Peyer's patch (tissue), 4 donors: ENCODE results near the gene HELZ. TPM values are rescaled to one million over a fixed set of nuclear protein-coding genes. Genes with fewer than 3 reads are reported as not detected.

Experiments used
- DNase-seq, 3 donors: peaks; one replicate each; pipeline ENCODE4 v3.0.0-alpha.2; 2017 to 2019
- H3K27ac ChIP-seq, 4 donors: fragments of 200-600 bp; sonication (generic); one replicate each; pipeline ENCODE4 v1.5.1; 2016 to 2019
- H3K27me3 ChIP-seq, 2 donors: fragments of 200-600 bp; sonication (generic); one replicate each; pipeline ENCODE4 v1.5.1; 2019
- H3K36me3 ChIP-seq, 3 donors: fragments of 200-600 bp; sonication (generic); one replicate each; pipeline ENCODE4 v1.5.1; 2016 to 2019
- H3K4me1 ChIP-seq, 4 donors: fragments of 200-600 bp; sonication (generic); one replicate each; pipeline ENCODE4 v1.5.1; 2016 to 2019
- H3K4me3 ChIP-seq, 4 donors: fragments of 200-600 bp; sonication (generic); 1 replicate in 3 of 4; 2 replicates in 1 of 4; pipeline ENCODE4 v1.5.1; 2016 to 2019; ENCODE audit warnings: mild to moderate bottlenecking in 1 of 4
- H3K9me3 ChIP-seq, 4 donors: fragments of 200-600 bp; sonication (generic); one replicate each; pipeline ENCODE4 v1.5.1; 2016 to 2019; ENCODE audit warnings: mild to moderate bottlenecking in 1 of 4
- POLR2A ChIP-seq, 2 donors: fragments of 450-650 bp; IDR thresholded peaks; one replicate each; pipeline ENCODE4 v1.5.1; 2017; ENCODE audit warnings: antibody characterized with exemption in 2 of 2, mild to moderate bottlenecking in 2 of 2, moderate library complexity in 2 of 2
- total RNA-seq, 4 donors: library from RNA; depleted of rRNA; stranded (reverse); fragments of >200 nt; gene quantifications; one replicate each; pipeline ENCODE4 v1.1.0, GENCODE V29; 2016
- TF ChIP-seq, protein P1 (sequence below), 6 experiments: fragments of 450-650 bp in 4 of 6; fragments of 200-600 bp in 2 of 6; sonication (generic) in 1 of 6; IDR thresholded peaks; one replicate each; pipeline ENCODE4 v1.5.1; 2017 to 2019; ENCODE audit warnings: antibody characterized with exemption in 6 of 6, mild to moderate bottlenecking in 3 of 6, moderate library complexity in 1 of 6

The HELZ gene
- total RNA-seq, 4 donors from 2014 or later = 37.1 to 124 (median 58.8) TPM

DNA sequence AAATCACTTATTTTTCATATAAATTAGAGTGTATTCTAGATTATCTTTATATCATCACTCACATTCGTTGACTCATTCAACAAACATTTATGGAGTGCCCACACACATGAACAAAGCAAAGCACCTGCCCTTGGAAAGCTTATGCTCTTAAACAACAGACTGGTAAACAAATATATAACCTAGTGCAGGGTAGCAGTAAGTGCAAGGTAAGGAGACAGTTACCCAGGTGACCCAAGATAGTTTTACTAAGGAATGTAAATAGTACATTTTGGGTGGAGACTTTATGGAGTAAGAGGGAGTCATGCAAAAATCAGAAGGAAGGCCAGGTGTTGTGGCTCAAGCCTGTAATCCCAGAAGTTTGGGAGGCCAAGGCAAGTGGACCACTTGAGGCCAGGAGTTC is 40.4 kb upstream of the HELZ start:
- DNase-seq = no peak
- Histone ChIP-seq H3K27ac (no peak overlapping the region), H3K27me3 (no peaks in the 10 kb centered on the region), H3K4me1 (peaks cover 0 to 5% (median 0%) of the 10 kb centered on the region in 4 donors), H3K4me3 (no peak overlapping the region), H3K9me3 (no peaks in the 10 kb centered on the region), H3K36me3 (no peaks in the 10 kb centered on the region)
- TF ChIP-seq POLR2A (IDR thresholded peaks at IDR 0.05) = no peak
- TF ChIP-seq, protein P1, sequence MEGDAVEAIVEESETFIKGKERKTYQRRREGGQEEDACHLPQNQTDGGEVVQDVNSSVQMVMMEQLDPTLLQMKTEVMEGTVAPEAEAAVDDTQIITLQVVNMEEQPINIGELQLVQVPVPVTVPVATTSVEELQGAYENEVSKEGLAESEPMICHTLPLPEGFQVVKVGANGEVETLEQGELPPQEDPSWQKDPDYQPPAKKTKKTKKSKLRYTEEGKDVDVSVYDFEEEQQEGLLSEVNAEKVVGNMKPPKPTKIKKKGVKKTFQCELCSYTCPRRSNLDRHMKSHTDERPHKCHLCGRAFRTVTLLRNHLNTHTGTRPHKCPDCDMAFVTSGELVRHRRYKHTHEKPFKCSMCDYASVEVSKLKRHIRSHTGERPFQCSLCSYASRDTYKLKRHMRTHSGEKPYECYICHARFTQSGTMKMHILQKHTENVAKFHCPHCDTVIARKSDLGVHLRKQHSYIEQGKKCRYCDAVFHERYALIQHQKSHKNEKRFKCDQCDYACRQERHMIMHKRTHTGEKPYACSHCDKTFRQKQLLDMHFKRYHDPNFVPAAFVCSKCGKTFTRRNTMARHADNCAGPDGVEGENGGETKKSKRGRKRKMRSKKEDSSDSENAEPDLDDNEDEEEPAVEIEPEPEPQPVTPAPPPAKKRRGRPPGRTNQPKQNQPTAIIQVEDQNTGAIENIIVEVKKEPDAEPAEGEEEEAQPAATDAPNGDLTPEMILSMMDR (IDR thresholded peaks at IDR 0.05) = no peak

DNA sequence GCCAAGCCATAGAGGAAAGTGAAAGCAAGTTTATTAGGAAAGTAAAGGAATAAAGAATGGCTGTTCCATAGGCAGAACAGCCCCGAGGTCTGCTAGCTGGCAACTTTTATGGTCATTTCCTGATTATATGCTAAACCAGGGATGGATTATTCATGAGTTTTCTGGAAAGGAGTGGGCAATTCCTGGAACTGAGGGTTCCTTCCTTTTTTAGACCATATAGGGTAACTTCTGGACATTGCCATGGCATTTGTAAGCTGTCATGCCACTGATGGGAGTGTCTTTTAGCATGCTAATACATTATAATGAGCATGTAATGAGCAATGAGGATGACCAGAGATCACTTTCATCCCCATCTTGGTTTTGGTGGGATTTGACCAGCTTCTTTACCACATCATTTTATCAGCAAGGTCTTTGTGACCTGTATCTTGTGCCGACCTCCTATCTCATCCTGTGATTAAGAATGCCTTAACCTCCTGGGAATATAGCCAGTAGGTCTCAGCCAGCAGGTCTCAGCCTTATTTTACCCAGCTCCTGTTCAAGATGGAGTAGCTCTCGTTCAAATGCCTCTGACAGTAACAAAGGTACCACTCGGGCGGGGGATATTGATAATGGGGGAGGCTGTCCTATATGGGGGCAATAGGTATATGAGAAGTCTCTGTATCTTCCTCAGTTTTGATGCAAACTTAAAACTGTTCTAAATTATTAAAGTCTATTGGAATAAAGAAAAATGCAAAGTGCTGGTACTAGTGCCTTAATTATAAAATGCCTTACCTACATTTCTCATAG is 38.9 kb upstream of the HELZ start:
- no peak overlapping the region for H3K4me3 ChIP-seq
- TF ChIP-seq, protein P1 (IDR thresholded peaks at IDR 0.05) = no peak
- no peak for TF ChIP-seq POLR2A (IDR thresholded peaks at IDR 0.05)
- DNase-seq = no peak
- H3K27me3 ChIP-seq = no peaks in the 10 kb centered on the region
- no peaks in the 10 kb centered on the region for H3K9me3 ChIP-seq
- H3K36me3 ChIP-seq = no peaks in the 10 kb centered on the region
- H3K27ac ChIP-seq = no peak overlapping the region
- H3K4me1 ChIP-seq = no peaks in the 10 kb centered on the region

DNA sequence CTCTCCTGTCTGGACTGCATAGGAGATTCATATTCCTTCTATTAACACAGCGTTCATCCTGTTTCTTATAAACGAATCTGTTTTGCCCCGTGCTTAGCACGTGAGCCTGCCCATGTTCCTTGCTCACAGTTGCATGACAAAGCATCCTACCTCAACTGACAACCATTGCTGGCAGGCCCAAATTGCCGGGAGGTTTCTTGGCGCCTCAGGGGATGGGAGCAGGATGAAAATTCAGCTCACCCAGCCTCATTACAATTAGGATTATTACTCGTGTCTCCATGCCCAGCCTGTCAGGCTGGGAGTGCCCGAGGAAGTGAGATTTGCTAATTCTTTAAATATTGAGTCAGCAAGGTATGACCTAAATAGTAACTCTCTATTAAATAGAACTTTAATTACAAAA is 36.7 kb upstream of the HELZ start:
- H3K36me3 ChIP-seq = no peaks in the 10 kb centered on the region
- no peaks in the 10 kb centered on the region for H3K27me3 ChIP-seq
- no peak overlapping the region for H3K4me3 ChIP-seq
- no peak overlapping the region for H3K27ac ChIP-seq
- no peak for DNase-seq
- no peaks in the 10 kb centered on the region for H3K9me3 ChIP-seq
- TF ChIP-seq, protein P1 (IDR thresholded peaks at IDR 0.05) = no peak
- TF ChIP-seq POLR2A (IDR thresholded peaks at IDR 0.05) = no peak
- H3K4me1 ChIP-seq = no peaks in the 10 kb centered on the region

DNA sequence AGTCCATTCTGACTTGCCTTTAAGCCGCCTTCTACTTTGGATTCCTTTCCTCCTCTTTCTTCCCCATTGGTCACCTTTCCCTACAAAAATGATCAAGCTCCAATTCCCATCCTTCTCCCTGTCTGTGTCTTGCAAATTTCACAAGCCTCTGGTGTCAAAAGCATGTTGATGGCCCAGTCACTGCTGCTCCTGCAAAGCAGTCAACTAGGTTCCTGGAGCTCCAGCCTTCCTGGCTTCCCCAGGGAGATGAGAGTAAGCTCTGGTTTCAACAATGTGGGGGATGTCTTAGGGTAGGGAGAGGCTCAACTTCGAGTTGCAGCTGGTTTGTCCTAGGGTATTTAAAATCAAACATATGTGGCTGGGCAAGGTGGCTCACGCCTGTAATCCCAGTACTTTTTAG is 36.1 kb upstream of the HELZ start:
- H3K27me3 ChIP-seq = no peaks in the 10 kb centered on the region
- H3K9me3 ChIP-seq = no peaks in the 10 kb centered on the region
- no peaks in the 10 kb centered on the region for H3K4me1 ChIP-seq
- H3K4me3 ChIP-seq = no peak overlapping the region
- H3K36me3 ChIP-seq = no peaks in the 10 kb centered on the region
- DNase-seq = no peak
- TF ChIP-seq, protein P1 (IDR thresholded peaks at IDR 0.05) = no peak
- TF ChIP-seq POLR2A (IDR thresholded peaks at IDR 0.05) = no peak
- H3K27ac ChIP-seq = no peak overlapping the region

DNA sequence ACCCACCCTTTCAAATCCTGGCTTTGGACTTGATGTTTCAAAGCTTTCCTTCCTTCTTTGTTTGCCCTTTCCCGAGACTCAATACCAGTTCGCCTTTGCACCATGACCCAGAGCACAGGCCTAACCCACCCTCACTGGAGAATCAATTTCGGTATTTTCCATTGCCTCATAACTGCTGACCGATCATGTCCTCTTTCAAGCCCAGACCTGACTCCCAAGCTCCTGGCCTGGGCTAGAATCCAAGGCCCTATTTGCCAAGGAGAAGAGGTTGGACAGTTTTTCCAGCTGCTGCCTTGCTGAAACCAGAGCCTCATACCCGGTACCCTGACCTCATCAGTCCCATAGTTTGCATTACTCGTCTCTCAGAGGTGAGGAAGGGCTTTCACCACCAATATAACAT is 35.3 kb upstream of the HELZ start:
- Histone ChIP-seq H3K4me1 (no peaks in the 10 kb centered on the region), H3K27ac (no peak overlapping the region)
- TF ChIP-seq POLR2A (IDR thresholded peaks at IDR 0.05) = no peak
- TF ChIP-seq, protein P1 (IDR thresholded peaks at IDR 0.05) = no peak

More for the DNA sequence above, 35.3 kb upstream of the HELZ start:
- Histone ChIP-seq H3K9me3 (no peaks in the 10 kb centered on the region), H3K4me3 (no peak overlapping the region), H3K36me3 (no peaks in the 10 kb centered on the region), H3K27me3 (no peaks in the 10 kb centered on the region)
- DNase-seq = no peak
